Measurements from ENCODE around the gene TLDC2. TPM values are rescaled to one million over a fixed set of nuclear protein-coding genes. Genes with fewer than 3 reads are reported as not detected.

Gene TLDC2
- total RNA-seq, 1 experiment from 2014 or later = 0.17 TPM

DNA sequence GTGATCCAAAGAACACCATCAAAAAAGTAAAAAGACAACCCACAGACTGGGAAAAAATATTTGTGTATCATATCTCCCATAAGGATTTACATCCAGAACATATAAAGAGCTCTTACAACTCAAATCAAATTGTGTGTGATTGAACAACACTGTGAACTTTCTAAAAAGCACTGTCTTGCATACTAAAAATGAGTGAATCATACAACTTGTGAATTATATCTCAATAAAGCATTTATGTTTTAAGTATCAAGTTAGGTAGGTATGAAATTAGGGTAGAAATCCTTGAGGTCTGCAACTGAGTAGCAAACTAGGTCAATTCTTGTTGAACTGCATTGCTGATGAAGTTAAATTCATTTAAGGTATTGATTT, 61.4 kb downstream of the TLDC2 start:
- H3K4me1 Mint-ChIP-seq = peaks cover 10% of the 10 kb centered on the region
- no peak overlapping the region for H3K4me3 Mint-ChIP-seq
- no peak overlapping the region for H3K27ac Mint-ChIP-seq
- peaks cover 22% of the 10 kb centered on the region for H3K36me3 Mint-ChIP-seq
- TF ChIP-seq ZNF416 (CRISPR knock-in tag; IDR thresholded peaks at IDR 0.05) (no peak), ETV6 (CRISPR knock-in tag; IDR thresholded peaks at IDR 0.05) (no peak), NR1H2 (CRISPR knock-in tag; IDR thresholded peaks at IDR 0.05) (no peak), NR3C1 (CRISPR knock-in tag; conservative IDR thresholded peaks at IDR 0.05; ENCODE audit: low read depth) (no peak), KAT7 (CRISPR knock-in tag; IDR thresholded peaks at IDR 0.05; ENCODE audit: borderline replicate concordance) (no peak), FOXP1 (CRISPR knock-in tag; IDR thresholded peaks at IDR 0.05; ENCODE audit: borderline replicate concordance) (no peak), ESRRA (CRISPR knock-in tag; IDR thresholded peaks at IDR 0.05; ENCODE audit: borderline replicate concordance) (no peak), PREB (CRISPR knock-in tag; IDR thresholded peaks at IDR 0.05; ENCODE audit: borderline replicate concordance) (no peak), PRRX2 (CRISPR knock-in tag; IDR thresholded peaks at IDR 0.05) (no peak), ATF2 (CRISPR knock-in tag; IDR thresholded peaks at IDR 0.05; ENCODE audit: borderline replicate concordance, low read depth) (no peak), RELA (CRISPR knock-in tag; IDR thresholded peaks at IDR 0.05; ENCODE audit: borderline replicate concordance) (no peak), CREM (CRISPR knock-in tag; IDR thresholded peaks at IDR 0.05) (no peak), ZNF138 (CRISPR knock-in tag; conservative IDR thresholded peaks at IDR 0.05) (no peak)
- TF ChIP-seq, protein P1, sequence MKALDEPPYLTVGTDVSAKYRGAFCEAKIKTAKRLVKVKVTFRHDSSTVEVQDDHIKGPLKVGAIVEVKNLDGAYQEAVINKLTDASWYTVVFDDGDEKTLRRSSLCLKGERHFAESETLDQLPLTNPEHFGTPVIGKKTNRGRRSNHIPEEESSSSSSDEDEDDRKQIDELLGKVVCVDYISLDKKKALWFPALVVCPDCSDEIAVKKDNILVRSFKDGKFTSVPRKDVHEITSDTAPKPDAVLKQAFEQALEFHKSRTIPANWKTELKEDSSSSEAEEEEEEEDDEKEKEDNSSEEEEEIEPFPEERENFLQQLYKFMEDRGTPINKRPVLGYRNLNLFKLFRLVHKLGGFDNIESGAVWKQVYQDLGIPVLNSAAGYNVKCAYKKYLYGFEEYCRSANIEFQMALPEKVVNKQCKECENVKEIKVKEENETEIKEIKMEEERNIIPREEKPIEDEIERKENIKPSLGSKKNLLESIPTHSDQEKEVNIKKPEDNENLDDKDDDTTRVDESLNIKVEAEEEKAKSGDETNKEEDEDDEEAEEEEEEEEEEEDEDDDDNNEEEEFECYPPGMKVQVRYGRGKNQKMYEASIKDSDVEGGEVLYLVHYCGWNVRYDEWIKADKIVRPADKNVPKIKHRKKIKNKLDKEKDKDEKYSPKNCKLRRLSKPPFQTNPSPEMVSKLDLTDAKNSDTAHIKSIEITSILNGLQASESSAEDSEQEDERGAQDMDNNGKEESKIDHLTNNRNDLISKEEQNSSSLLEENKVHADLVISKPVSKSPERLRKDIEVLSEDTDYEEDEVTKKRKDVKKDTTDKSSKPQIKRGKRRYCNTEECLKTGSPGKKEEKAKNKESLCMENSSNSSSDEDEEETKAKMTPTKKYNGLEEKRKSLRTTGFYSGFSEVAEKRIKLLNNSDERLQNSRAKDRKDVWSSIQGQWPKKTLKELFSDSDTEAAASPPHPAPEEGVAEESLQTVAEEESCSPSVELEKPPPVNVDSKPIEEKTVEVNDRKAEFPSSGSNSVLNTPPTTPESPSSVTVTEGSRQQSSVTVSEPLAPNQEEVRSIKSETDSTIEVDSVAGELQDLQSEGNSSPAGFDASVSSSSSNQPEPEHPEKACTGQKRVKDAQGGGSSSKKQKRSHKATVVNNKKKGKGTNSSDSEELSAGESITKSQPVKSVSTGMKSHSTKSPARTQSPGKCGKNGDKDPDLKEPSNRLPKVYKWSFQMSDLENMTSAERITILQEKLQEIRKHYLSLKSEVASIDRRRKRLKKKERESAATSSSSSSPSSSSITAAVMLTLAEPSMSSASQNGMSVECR (CRISPR knock-in tag; IDR thresholded peaks at IDR 0.05; ENCODE audit: borderline replicate concordance) = no peak
- TF ChIP-seq, protein P2, sequence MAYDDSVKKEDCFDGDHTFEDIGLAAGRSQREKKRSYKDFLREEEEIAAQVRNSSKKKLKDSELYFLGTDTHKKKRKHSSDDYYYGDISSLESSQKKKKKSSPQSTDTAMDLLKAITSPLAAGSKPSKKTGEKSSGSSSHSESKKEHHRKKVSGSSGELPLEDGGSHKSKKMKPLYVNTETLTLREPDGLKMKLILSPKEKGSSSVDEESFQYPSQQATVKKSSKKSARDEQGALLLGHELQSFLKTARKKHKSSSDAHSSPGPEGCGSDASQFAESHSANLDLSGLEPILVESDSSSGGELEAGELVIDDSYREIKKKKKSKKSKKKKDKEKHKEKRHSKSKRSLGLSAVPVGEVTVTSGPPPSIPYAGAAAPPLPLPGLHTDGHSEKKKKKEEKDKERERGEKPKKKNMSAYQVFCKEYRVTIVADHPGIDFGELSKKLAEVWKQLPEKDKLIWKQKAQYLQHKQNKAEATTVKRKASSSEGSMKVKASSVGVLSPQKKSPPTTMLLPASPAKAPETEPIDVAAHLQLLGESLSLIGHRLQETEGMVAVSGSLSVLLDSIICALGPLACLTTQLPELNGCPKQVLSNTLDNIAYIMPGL (CRISPR knock-in tag; IDR thresholded peaks at IDR 0.05) = no peak
- TF ChIP-seq, protein P3, sequence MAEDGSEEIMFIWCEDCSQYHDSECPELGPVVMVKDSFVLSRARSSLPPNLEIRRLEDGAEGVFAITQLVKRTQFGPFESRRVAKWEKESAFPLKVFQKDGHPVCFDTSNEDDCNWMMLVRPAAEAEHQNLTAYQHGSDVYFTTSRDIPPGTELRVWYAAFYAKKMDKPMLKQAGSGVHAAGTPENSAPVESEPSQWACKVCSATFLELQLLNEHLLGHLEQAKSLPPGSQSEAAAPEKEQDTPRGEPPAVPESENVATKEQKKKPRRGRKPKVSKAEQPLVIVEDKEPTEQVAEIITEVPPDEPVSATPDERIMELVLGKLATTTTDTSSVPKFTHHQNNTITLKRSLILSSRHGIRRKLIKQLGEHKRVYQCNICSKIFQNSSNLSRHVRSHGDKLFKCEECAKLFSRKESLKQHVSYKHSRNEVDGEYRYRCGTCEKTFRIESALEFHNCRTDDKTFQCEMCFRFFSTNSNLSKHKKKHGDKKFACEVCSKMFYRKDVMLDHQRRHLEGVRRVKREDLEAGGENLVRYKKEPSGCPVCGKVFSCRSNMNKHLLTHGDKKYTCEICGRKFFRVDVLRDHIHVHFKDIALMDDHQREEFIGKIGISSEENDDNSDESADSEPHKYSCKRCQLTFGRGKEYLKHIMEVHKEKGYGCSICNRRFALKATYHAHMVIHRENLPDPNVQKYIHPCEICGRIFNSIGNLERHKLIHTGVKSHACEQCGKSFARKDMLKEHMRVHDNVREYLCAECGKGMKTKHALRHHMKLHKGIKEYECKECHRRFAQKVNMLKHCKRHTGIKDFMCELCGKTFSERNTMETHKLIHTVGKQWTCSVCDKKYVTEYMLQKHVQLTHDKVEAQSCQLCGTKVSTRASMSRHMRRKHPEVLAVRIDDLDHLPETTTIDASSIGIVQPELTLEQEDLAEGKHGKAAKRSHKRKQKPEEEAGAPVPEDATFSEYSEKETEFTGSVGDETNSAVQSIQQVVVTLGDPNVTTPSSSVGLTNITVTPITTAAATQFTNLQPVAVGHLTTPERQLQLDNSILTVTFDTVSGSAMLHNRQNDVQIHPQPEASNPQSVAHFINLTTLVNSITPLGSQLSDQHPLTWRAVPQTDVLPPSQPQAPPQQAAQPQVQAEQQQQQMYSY (CRISPR knock-in tag; IDR thresholded peaks at IDR 0.05) = no peak
- ChIA-PET POLR2A (no interaction called here), CTCF (no interaction called here)
- no peaks in the 10 kb centered on the region for H3K9me3 Mint-ChIP-seq
- ATAC-seq = no peak
- no peak for DNase-seq (ENCODE audit: low spot score)
- no peaks in the 10 kb centered on the region for H3K27me3 Mint-ChIP-seq (ENCODE audit: low read depth)

Measured in WTC11 (cell line).